Measurements from ENCODE around the gene IMPDH1. TPM values are rescaled to one million over a fixed set of nuclear protein-coding genes. Genes with fewer than 3 reads are reported as not detected.

IMPDH1 gene
- total RNA-seq, 1 experiment from 2014 or later: 114 TPM

- peak; percentile 90 for ATAC-seq
- intact Hi-C loops (cut with micrococcal nuclease; ENCODE audit: unreplicated experiment): no loop called here
- POLR2A ChIA-PET: no interaction called here
- Histone ChIP-seq H3K27me3 (ENCODE audit: control insufficient read depth, insufficient read depth, low read length) (no peaks in the 10 kb centered on the region), H3K9me3 (ENCODE audit: control insufficient read depth, insufficient read depth, low read depth, low read length) (no peaks in the 10 kb centered on the region), H3K27ac (ENCODE audit: low read length) (peak within 1 kb of the TSS; percentile 93), H3K4me3 (ENCODE audit: low read depth in 2 of 2, low read length in 2 of 2) (peak within 1 kb of the TSS; percentile 70 to 85), H3K4me1 (ENCODE audit: control insufficient read depth, insufficient read depth, low read length) (peaks cover 61% of the 10 kb centered on the region), H3K36me3 (ENCODE audit: control insufficient read depth, insufficient read depth, low read length) (0 out of 2 replicates have a peak, but pooled peaks cover 7% of the 10 kb centered on the region)
- CTCF ChIA-PET: interaction anchor here (1.4 to 2.2 kb wide), 2 partner anchors 27 to 29 kb away, joined by 4 to 8 read pairs; no protein-coding TSS in a partner anchor
- in situ Hi-C loops (cut with HindIII; ENCODE audit: low pct_unique_long_range_greater_than_20kb, low sequenced_read_pairs): no loop called here
- no peak for DNase-seq (ENCODE audit: low read depth, low spot score)
- TF ChIP-seq SIN3A (IDR thresholded peaks at IDR 0.05; ENCODE audit: borderline replicate concordance, insufficient read depth, low read depth, low read length) (peak; percentile 68), REST (IDR thresholded peaks at IDR 0.05; ENCODE audit: insufficient read depth in 1 of 2, low read depth in 2 of 2, low read length in 1 of 2) (no peak), TCF7L2 (IDR thresholded peaks at IDR 0.05; ENCODE audit: low read depth, low read length) (peak; percentile 76), POLR2AphosphoS5 (IDR thresholded peaks at IDR 0.05; ENCODE audit: low read depth, low read length) (peak; percentile 85), CTCF (IDR thresholded peaks at IDR 0.05) (no peak)
- BruUV-seq (replicated peaks): no TSS peak
Observed at GRCh38 chr7:128455543-128456254, 45.9 kb upstream of the IMPDH1 start, which contains the start of gene HILPDA. TSS of gene HILPDA (plus strand) at chr7:128455878. CDS start at chr7:128457269, 1,391 bp downstream.

- TSS peak; percentile 86 for BruUV-seq (replicated peaks)
- H3K4me1 ChIP-seq (ENCODE audit: control insufficient read depth, insufficient read depth, low read length): peaks cover 61% of the 10 kb centered on the region
- TF ChIP-seq POLR2AphosphoS5 (IDR thresholded peaks at IDR 0.05; ENCODE audit: low read depth, low read length): no peak; the same call in 1 of the 2 replicates
- 0 out of 2 replicates have a peak, but pooled peaks cover 7% of the 10 kb centered on the region for H3K36me3 ChIP-seq (ENCODE audit: control insufficient read depth, insufficient read depth, low read length)
- CTCF ChIA-PET: interaction anchor here (1.4 to 2.2 kb wide), 2 partner anchors 27 to 28 kb away, joined by 4 to 8 read pairs; no protein-coding TSS in a partner anchor
- peak overlapping the region; percentile 70 to 85 for H3K4me3 ChIP-seq (ENCODE audit: low read depth in 2 of 2, low read length in 2 of 2)
- intact Hi-C loops (cut with micrococcal nuclease; ENCODE audit: unreplicated experiment) (no loop called here), in situ Hi-C loops (cut with HindIII; ENCODE audit: low pct_unique_long_range_greater_than_20kb, low sequenced_read_pairs) (no loop called here)
- no peaks in the 10 kb centered on the region for H3K9me3 ChIP-seq (ENCODE audit: control insufficient read depth, insufficient read depth, low read depth, low read length)
- POLR2A ChIA-PET: interaction anchor here (0.6 kb wide), 1 partner anchor 19 kb away, joined by 4 read pairs; no protein-coding TSS in a partner anchor
- H3K27ac ChIP-seq (ENCODE audit: low read length): peak overlapping the region; percentile 93
- DNase-seq (ENCODE audit: low read depth, low spot score) (no peak), ATAC-seq (no peak)
- no peaks in the 10 kb centered on the region for H3K27me3 ChIP-seq (ENCODE audit: control insufficient read depth, insufficient read depth, low read length)
Observed at GRCh38 chr7:128454808-128455542, 45.2 kb upstream of the IMPDH1 start.

Measured in Panc1 (cell line).